Effector memory CD4-positive, alpha-beta T cell (primary cell): ENCODE results near the gene ETV7.
"Not testable (repeated sequence)": the region's sequence is repeated elsewhere in the genome, so short reads cannot be mapped to it uniquely, and the experiment has no call there.

Experiments used
- DNase-seq, 3 donors: peaks; one replicate each; pipeline ENCODE4 v3.0.0-alpha.2; 2020
- H3K27ac ChIP-seq: 2 replicates; pipeline ENCODE4 v1.7.0; 2013; ENCODE audit warnings: mild to moderate bottlenecking, low read length, moderate library complexity; ENCODE audit not compliant: insufficient read depth, poor library complexity, severe bottlenecking
- H3K27me3 ChIP-seq: replicated peaks from 2 replicates; pipeline ENCODE4 v1.7.0; 2013; ENCODE audit warnings: mild to moderate bottlenecking, low read length; ENCODE audit not compliant: insufficient read depth, control insufficient read depth, poor library complexity, severe bottlenecking
- H3K36me3 ChIP-seq: 2 replicates; pipeline ENCODE4 v1.7.0; 2013; ENCODE audit warnings: mild to moderate bottlenecking, low read length, moderate library complexity; ENCODE audit not compliant: control insufficient read depth, insufficient read depth
- H3K4me1 ChIP-seq: 2 replicates; pipeline ENCODE4 v1.7.0; 2013; ENCODE audit warnings: low read length, mild to moderate bottlenecking; ENCODE audit not compliant: control insufficient read depth, insufficient read depth, poor library complexity, severe bottlenecking
- H3K4me3 ChIP-seq: 2 replicates; pipeline ENCODE4 v1.7.0; 2013; ENCODE audit warnings: low read length, low read depth, mild to moderate bottlenecking; ENCODE audit not compliant: insufficient read depth, poor library complexity, severe bottlenecking
- H3K9me3 ChIP-seq: 2 replicates; pipeline ENCODE4 v1.7.0; 2013; ENCODE audit warnings: mild to moderate bottlenecking, low read length, moderate library complexity; ENCODE audit not compliant: control insufficient read depth

ETV7 gene

DNA sequence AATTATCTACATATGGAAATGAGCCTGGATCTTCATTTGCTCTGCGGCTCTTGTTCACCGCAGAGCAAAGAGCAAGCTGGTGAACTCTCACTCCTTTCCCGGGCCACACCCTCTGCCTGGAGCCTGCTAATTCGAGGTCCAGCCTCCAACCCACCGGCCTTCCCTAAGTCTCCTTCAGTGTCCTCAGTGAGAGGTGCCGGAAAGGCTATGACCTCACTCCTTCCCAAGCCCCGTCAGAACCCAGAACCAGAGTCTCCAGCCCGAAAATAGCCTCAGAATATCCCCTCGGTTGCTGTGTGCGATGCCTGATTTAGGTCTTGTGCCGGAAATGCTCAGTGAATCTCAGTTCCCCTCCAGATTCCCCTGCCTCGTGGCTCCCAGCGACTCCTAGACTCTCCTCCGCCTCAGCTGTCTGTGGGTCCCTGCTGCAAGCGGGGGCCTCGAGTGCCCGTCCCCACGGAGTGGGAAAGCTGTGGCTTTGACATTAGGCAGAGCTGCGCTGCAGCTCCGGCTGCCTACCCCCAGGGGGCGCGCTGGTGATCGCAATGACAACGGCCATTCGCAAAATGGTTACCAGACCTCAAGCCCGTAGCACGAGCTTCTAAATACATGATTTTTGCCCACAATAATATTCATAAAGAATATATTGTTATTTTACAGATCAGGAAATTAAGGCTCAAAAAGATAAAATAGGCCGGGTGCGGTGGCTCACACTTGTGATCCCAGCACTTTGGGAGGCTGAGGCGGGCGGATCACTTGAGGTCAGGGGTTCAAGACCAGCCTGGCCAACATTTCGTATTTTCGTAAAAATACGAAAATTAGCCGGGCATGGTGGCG, 46.6 kb downstream of the ETV7 start:
- no peaks in the 10 kb centered on the region for H3K4me1 ChIP-seq
- no peaks in the 10 kb centered on the region for H3K27me3 ChIP-seq
- DNase-seq: peak; percentile 36 to 64 (median 42)
- no peaks in the 10 kb centered on the region for H3K36me3 ChIP-seq
- H3K27ac ChIP-seq: no peak overlapping the region
- H3K9me3 ChIP-seq: no peaks in the 10 kb centered on the region
- no peak overlapping the region for H3K4me3 ChIP-seq

DNA sequence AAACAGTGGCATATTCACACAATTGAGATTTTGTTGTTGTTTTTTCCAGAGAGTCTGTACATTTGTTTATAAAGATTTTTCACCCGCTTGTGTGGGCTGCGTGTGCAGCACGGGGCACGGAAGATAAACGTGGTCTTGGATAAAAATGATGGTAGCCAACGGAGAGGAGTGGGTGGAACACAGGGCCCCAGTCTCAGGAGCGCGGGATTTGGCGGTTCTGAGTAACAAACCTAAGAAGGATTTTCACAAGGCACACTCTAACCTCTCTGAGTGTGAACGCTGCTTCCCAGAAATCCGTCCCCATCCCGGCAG, 47.2 kb downstream of the ETV7 start:
- no peaks in the 10 kb centered on the region for H3K9me3 ChIP-seq
- H3K36me3 ChIP-seq: no peaks in the 10 kb centered on the region
- no peak overlapping the region for H3K4me3 ChIP-seq
- H3K27me3 ChIP-seq: no peaks in the 10 kb centered on the region
- no peaks in the 10 kb centered on the region for H3K4me1 ChIP-seq
- DNase-seq: no peak
- H3K27ac ChIP-seq: no peak overlapping the region

GRCh38 chr6:36339146-36339545, 48.3 kb downstream of the ETV7 start:
- H3K4me3 ChIP-seq: no peak overlapping the region

DNA sequence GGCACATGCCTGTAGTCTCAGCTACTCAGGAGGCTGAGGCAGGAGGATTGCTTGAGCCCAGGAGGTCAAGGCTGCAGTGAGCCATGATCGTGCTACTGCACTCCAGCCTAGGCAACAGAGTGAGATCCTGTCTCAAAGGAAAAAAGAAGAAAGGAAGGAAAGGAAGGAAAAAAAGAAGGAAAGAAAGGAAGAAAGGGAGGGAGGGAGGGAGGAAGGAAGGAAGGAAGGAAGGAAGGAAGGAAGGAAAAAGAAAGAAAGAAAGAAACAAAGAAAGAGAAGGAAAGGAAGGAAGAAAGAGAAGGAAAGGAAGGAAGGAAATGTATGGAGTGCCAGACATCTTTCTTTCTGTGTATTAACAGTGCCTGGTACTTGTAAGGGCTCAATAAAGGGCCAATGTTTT, 49.2 kb downstream of the ETV7 start:
- DNase-seq, H3K4me3 ChIP-seq, H3K4me1 ChIP-seq, H3K27me3 ChIP-seq, H3K9me3 ChIP-seq, H3K27ac ChIP-seq, H3K36me3 ChIP-seq: not testable (repeated sequence)

More at GRCh38 chr6:36339146-36339545, 48.3 kb downstream of the ETV7 start:
- DNase-seq: no peak
- Histone ChIP-seq H3K27me3 (no peaks in the 10 kb centered on the region), H3K9me3 (no peaks in the 10 kb centered on the region), H3K36me3 (no peaks in the 10 kb centered on the region), H3K27ac (no peak overlapping the region), H3K4me1 (no peaks in the 10 kb centered on the region)

GRCh38 chr6:36337814-36338213, 49.7 kb downstream of the ETV7 start:
- Histone ChIP-seq H3K36me3 (no peaks in the 10 kb centered on the region), H3K27ac (no peak overlapping the region), H3K4me1 (no peaks in the 10 kb centered on the region), H3K4me3 (no peak overlapping the region), H3K9me3 (no peaks in the 10 kb centered on the region), H3K27me3 (no peaks in the 10 kb centered on the region)
- no peak for DNase-seq

- Histone ChIP-seq H3K4me1 (no peaks in the 10 kb centered on the region), H3K27me3 (no peaks in the 10 kb centered on the region), H3K9me3 (no peaks in the 10 kb centered on the region), H3K4me3 (no peak within 1 kb of the TSS), H3K27ac (no peak within 1 kb of the TSS), H3K36me3 (no peaks in the 10 kb centered on the region)
- no peak for DNase-seq
Measured at GRCh38 chr6:36336779-36337241, 50.7 kb downstream of the ETV7 start, which contains the start of gene BNIP5. BNIP5 (minus strand) TSS chr6:36336888; CDS start chr6:36330690, 6,198 bp downstream.

GRCh38 chr6:36336208-36336710, 51.2 kb downstream of the ETV7 start:
- Histone ChIP-seq H3K9me3 (no peaks in the 10 kb centered on the region), H3K4me3 (no peak overlapping the region), H3K27ac (no peak overlapping the region), H3K4me1 (no peaks in the 10 kb centered on the region), H3K36me3 (no peaks in the 10 kb centered on the region), H3K27me3 (no peaks in the 10 kb centered on the region)
- no peak for DNase-seq

DNA sequence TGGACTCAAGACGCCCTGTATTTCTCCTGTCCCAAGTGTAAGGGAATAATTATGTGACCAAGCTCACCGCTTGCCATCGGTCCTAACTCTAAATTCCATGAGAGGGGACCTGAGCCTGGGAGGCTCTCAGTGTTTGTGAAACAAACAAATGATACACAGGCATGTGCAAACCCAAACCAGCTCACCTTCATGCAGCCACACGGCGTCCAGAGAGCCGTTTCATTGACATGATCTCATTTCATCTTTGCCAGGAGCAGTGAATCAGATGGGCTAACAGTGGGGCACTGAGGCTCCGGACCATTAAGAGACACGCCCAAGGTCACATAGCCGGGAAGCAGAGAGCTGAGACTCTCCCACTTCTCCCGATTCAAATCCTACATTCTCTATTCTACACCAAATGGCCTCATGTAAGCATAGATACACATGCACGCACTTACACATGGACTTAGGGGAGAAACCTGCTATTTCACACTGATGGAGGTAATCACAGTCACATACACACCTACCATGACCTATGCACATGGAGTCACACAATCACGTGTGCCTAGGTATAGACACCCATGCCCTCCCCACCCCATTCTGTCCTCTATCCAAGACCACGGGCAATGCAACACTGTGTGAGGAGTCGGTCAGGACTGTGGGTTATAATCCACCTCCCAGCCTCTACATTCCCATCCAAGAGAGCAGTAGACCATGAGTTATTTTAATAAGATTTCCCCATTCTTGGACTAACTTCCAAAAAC, 51.8 kb downstream of the ETV7 start:
- Histone ChIP-seq H3K27ac (no peak overlapping the region), H3K4me1 (no peaks in the 10 kb centered on the region), H3K9me3 (no peaks in the 10 kb centered on the region), H3K27me3 (no peaks in the 10 kb centered on the region), H3K4me3 (no peak overlapping the region), H3K36me3 (no peaks in the 10 kb centered on the region)
- DNase-seq: no peak

- no peak for DNase-seq
- Histone ChIP-seq H3K27ac (no peak overlapping the region), H3K4me3 (no peak overlapping the region), H3K36me3 (no peaks in the 10 kb centered on the region), H3K9me3 (no peaks in the 10 kb centered on the region), H3K27me3 (no peaks in the 10 kb centered on the region), H3K4me1 (no peaks in the 10 kb centered on the region)
Measured at GRCh38 chr6:36334832-36335459, 52.5 kb downstream of the ETV7 start.
